Pons (tissue), 1 donor: ENCODE results near the gene ATP9B.
"Not testable (repeated sequence)": the region's sequence is repeated elsewhere in the genome, so short reads cannot be mapped to it uniquely, and the experiment has no call there.

Experiments used
- DNase-seq: peaks from one replicate; pipeline ENCODE4 v3.0.0-alpha.2; 2016; ENCODE audit warnings: low spot score

The ATP9B gene

DNA sequence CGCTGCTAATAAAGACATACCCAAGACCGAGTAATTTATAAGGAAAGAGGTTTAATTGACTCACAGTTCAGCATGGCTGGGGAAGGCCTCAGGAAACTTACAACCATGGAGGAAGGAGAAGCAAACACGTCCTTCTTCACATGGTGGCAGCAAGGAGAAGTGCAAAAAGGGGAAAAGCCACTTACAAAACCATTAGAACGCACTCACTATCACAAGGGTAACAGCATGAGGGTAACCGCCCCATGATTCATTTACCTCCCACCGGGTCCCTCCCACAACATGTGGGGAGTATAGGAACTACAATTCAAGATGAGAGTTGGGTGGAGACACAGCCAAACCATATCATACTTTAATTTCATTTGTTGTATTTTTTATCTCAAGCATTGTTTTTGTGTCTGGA lies 67.5 kb downstream of the ATP9B start:
- DNase-seq, result no peak

DNA sequence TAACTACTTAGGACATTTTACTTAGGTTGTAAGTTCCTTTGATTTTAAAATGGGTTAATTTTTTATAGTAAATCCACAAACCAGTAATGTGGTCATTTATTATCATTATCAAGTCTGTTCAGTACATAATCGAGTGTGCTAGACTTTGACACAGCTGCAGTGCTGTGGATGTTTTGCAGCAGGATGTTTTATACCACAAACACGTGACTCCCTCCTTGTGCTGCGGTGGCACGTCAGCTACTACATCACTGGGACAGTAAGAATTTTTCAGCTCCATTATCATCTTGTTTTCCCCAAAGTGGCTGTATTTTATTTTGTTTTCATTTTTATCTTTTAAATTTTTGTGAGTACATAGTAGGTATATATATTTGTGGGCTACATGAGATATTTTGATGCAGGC lies 70.0 kb downstream of the ATP9B start:
- DNase-seq, result no peak

DNA sequence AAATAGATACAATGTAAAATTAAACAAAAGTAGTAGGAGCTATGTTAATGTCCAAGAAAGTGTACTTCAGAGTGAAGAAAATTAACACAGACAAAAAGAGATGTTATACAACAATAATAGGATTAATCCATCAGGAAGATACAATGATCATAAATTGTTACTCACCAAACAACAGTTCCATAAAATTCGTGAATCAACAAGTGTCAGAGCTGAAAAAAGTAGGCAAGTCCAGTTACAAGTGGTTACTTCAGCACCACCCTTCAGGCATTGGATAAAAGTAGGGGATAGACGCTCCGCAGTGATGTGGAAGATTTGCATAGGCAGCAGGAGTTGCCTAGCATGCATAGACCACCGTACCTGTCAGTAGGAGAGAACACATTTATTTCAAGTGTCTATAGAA lies 77.8 kb downstream of the ATP9B start:
- DNase-seq, result no peak

DNA sequence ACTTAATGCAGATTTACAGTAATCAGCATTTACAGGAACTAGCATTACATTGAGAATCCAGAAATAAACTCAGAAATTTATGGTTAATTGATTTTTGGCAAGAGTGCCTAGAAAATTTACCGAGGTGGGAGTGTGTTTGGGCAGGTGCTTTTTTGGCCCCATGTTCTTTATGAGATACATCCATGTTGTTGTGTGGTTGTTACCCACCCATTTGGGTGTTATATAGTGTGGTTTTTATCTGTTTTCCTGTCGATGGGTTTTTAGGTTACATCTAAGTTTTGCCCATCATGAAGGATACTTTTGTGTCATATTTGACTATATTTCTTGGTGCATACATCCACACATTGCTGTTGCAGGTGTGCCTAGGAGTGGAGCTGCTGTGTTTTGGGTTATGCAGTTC lies 82.0 kb downstream of the ATP9B start:
- DNase-seq, result no peak

DNA sequence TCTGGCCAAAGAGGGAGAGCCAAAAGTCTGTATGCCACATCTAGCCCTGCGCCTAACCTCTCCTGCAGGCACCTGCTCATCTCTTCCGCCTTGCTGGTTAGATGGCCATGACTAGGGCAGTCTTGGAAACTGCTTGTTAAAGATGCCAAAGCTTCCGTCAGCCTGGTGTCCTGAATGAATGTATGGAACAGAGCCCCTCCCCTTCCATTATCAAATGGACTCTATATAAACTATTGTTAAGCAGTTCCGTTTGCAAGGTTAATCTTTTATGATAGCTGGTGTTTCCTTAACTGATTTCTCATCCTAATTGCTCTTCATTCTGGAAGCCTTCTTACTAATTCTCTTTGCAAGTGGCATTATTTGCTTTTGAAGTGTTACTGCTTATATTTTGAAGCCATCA lies 87.1 kb downstream of the ATP9B start:
- no peak for DNase-seq

DNA sequence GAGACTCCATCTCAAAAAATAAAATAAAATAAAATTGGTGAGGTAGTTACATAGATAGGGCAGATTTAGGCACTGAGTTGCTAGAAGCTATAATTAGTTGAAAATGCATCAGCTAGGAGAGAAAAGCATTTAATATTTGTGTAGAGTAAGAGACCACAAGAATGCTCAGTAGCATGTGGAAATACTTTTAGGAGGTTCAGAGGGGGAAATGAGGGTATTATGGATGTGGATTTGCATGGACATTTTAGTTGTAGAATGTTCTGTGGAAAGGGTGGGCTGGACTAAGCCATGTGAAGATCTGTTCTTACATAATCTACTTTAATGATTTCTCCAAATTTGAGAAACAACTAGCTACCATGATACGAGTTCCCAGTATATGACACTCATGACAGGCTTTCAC lies 95.5 kb downstream of the ATP9B start:
- no peak for DNase-seq

DNA sequence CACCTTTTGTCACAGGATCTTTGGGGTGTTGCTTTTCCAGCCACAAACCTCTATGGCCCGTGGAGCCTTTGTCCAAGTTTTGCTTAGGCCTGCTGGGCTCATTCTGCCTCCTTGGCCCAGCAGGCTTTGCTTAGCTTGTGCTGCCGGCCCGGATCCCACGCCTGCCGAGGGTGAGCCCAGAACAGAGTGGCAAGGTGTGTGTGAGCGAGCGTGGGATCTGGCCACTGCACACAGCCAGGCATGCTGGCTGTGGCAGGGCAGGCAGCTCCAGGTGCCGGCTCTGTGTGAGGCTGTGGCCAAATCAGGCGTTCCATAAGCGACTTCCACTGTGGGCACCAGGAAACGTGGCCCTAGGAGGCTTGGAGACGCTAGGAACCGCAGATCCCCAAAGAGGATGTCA lies 97.5 kb downstream of the ATP9B start:
- no peak for DNase-seq

DNA sequence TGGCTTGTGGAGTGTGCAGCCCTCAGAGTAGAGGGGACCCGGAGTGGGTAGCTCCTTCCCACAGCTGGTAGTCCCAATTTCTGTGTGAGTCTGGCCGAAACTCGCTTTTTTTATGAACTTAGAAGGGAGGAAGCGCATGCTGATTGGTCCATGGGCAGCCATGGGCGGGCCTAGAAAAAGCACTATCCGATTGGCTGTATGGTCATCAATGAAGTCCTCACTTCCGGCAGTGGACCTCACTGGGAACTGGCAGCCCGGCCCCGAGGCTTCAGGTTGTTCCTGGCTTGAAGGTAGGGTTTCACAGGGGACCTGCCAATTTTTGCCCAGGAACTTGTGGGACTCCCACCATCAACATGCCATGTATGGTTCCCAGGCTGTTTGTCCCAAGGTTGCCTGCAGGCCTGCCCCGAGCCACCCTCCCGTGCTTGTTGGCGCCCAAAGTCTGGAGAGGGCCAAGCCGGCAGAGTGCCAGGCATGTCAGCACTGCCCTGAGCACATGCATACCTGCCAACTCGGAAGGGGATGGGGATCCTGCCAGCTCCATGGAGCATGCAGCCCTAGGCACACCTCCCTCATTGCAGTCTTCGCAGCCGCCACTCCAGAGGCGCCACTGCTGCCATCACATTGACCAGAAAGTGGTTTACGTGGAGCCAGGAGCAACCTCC lies 98.5 kb downstream of the ATP9B start:
- DNase-seq, result no peak

DNA sequence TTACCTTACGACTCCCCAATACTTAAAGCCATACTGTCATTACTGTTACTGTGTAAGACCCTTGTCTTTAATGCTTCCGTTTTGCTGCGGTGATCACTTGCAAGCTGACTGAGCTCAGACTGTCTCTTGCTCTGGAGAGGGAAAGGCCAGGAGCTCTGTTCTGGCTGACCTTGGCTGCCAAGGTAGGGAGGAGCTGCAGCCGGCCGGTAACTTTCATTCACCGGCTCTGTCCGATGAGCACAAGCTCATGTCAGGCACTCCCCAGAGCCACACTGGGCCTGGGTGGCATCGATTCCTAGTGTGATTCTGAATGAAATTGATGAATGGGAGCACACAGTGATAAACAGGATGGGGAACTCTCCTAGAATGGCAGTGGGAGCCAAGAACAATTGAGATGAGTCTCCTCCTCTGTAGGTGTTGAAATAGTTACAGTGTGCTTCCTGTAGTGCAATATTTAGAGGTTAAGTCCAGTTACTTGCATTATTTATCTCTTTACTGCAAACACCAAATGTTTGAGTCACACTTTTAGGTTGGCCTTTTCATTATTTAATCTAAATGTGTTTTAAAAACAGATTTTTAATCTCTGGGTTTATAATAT lies 100.9 kb downstream of the ATP9B start:
- no peak for DNase-seq

DNA sequence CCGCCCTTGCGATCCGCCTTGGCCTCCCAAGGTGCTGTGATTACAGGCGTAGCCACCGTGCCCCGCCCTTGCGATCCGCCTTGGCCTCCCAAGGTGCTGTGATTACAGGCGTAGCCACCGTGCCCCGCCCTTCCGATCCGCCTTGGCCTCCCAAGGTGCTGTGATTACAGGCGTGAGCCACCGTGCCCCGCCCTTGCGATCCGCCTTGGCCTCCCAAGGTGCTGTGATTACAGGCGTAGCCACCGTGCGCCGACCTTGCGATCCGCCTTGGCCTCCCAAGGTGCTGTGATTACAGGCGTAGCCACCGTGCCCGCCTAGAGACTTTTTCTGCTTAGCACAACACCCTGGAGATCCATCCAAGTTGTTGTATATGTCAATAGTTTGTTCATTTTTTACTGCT lies 103.1 kb downstream of the ATP9B start:
- not testable (repeated sequence) for DNase-seq

DNA sequence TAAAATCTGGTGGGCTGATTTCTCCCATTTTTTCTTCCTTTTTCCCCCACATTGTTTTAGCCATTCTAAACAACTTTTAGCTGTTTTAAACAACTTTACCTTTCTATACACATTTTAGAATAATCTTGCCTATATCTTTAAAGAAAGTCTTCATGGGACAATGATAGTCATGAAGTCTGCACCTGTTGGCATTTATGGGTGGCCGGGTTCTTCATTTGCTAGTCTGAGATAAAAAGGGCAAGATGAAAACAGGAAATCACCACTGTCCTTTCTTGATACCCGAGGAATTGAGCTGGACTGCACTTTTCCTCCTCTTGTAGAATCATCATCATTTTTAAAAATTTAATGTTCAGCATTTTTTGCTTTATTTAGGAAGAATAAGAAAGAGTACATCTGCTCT lies 104.5 kb downstream of the ATP9B start:
- DNase-seq, result no peak

DNA sequence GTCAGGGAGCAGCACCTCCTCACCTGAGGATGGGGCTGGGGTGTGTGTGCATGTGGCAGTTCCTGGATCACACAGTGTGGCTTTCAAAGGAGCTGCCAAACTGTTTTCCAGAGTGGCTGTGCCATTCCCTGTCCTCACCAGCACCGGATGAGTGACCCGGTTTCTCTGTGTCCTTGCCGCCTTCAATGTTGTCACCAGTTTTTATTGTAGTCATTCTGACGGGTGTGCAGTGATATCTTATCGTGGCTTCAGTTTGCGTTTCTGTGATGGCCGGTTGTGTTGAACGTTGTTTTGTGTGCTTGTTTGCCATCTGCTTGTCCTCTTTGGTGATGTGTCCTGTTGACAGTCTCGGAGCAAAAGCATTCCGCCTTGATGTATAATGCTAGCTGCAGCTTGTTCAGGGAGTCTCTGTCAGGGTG lies 108.9 kb downstream of the ATP9B start:
- no peak for DNase-seq

DNA sequence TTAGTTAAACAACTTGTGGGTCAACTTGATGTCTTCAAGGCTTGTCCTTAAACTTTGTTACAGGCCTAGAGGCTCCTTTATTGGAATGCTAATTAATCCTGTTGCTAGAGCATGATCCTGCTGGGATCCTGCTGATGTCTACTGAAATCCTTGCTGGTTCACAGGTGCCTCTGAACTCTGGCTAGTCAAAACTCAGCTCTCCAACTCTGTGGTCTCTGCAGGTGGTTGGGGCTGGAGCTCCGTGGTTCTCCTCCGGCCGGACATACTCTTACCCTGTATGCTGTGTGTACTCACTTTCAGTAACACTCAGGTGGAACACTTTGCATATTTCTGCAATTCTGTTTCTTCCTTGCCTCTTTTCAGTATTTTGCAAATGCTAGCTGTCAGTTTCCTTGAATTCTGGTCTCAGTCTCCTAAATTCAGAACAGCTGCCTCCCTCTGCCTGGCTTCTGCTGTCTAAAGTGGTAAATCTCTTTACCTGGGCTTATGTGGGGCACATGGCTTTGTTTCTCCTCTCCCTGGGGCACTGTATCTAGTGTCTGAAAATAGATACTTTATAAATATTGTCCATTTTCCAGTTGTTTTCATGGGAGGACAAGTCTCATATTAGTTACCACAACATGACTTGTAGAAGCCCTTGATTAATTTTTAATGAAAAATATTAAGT lies 113.0 kb downstream of the ATP9B start:
- no peak for DNase-seq

DNA sequence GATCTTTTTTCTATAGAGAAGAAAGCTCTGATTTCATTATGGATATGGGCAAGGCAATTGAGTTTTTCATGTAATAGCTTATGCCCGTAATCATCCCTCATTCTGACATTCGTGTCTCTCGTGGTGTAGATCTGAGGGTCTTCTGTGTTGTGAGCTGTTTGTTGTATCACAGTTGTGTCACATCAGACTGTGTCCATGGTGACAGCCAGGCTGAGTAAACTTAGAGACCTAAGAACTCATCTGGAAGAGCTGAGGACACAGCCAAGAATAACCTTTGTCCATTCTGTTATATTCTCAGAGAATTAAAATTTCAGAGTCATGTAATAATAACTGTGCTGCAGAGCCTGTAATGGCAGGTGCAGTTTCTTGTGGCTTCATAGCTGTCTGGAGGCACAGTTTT lies 116.5 kb downstream of the ATP9B start:
- no peak for DNase-seq

DNA sequence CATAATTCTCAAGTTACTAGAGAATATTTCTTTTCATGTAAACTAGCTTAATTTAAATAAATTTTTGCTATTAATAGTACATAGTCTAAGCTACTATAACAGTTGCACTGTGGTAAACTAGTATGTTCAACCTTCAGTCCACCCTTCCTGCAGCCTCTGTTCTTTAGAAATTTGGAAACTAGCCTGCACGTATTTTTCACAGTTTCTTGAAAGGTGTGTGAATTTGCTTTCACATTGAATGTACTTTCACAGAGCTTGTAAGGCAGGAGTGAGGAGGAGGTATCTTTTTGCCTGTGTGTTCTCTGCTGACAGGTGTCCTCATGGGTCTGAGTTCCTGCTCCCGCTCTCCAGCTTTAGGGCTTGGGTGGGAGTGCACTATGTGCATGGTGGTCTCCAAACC lies 117.5 kb downstream of the ATP9B start:
- DNase-seq, result no peak

DNA sequence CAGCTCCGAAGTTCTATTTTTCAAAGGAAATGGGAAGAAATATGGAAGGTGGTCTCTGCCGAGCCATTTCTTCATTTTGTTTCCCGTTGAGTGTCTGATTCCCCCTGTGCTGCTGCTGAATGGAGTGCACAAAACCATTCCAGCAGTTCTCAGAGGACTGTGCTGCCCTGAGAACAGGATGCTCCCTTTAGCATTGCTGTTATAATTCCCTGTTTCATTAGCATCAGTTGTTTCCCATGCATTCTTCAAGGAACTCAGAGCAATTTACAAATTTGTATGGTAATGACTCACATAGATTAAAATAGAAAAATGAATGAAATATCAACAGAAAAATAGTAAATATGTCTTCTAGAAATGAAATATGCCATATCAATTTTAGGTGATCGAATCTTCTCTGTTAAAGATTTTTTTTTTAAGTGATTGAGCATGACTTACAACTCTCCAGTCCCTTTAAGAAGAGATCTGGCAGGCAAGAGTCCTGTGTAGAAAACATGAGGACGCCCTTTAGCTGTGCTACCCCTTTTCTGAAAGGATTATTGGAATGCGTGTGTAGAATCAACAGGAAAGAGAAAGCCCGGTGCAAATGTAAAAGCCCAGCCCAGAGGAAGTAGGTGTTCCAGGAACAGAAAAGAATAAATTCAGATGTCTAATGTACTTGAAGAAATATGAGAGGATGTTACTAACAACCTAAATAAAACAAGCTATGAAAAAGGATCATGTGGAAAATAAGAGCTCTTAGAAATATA lies 118.5 kb downstream of the ATP9B start:
- DNase-seq, result no peak

DNA sequence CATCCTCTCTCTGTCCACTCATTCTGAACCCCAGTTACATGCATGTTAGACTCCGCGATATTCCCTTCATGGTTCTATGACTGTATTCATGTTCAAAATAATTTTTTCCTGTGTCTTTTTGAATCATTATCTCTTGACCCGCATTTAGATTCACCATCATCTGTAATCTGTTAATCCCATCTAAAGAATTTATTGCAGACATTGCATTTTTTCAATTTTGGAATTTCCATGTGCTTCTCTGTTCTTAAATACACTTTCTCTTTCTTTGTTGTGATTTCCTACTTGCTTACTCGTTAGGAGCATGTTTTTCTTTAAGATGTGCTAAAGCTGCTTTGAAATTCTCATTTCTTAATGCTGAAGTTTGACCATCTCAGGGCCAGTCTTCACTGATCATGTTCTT lies 122.2 kb downstream of the ATP9B start:
- no peak for DNase-seq

DNA sequence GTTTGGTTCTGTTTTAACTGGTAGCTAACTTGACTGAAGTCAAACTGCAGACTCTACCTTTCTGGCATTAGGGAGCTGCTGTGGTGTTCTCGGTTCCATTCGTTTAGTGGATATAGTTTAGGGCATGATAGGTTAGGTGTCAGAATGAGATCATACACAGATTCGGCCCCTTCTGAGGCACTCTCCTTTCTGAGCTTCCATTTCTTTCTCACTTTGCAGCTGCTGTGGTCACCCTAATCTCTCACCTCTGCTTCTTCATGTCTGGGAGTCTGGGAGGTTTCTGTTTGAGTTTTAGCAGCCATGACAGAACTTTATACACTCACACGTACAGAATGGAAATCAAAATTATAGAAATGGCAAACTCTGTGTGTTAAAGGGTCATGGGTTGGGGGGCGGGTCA lies 122.8 kb downstream of the ATP9B start:
- DNase-seq, result no peak

DNA sequence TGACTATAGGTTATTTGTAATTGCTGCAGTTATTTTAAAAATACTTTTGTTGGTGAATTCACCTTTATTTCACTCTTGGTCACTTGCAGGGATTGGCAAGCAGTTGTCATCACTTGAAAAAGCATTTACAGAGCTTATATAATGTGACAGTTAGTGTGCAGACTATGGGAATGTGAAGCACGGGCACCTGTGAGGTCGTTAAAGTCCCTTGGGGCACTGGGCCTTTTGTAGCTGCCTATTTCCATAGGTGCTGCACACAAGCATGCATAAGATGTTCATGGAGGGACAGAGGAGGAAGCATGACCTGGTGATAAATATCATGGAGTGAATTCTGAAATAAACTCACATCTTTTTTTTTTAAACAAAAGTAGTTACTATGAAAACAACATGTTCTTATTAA lies 124.6 kb downstream of the ATP9B start:
- no peak for DNase-seq

DNA sequence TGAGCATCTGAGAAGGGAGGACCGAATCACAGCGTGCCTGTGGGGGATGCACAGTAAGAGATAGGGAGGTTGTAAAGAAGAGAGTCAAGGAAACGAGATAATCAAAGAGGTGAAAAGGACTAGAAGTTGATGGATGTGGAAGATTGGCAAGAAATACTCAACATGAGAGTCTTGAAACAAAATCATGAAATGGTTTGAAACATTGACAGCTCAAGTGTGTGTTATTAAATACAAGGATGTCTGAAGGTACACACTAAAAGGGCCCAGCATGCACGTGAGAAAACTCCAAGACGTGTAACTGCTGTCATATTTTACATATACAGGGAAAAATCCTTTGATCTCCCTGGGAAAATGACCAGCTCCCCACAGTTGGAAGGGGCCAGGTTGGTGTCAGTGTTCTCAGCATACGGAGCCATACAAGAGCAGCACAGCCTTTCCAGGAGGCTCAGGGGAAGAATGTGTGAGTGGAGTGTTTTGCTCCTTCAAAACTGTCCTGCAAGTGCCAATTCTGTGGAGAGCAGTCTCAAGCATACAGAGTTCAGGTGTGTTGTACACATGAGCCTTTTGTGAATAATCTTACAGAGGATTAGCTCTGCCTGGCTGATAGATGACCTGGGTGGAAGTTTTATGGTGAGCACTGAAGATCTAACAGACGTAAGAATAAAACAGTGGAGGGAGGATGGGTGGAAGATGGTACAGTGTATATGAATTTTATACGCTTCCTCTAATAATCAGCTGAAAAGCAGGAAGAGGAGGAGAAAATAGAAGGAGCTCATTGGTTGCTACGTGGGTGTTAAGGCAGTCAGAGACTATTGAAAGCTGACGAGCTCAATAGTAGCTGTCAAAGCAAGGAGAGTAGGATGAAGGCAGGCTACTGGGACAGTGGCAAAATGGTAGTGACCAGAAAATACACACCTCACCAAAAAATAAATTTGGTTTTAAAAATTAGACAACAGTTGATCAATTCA lies 126.8 kb downstream of the ATP9B start:
- no peak for DNase-seq

DNA sequence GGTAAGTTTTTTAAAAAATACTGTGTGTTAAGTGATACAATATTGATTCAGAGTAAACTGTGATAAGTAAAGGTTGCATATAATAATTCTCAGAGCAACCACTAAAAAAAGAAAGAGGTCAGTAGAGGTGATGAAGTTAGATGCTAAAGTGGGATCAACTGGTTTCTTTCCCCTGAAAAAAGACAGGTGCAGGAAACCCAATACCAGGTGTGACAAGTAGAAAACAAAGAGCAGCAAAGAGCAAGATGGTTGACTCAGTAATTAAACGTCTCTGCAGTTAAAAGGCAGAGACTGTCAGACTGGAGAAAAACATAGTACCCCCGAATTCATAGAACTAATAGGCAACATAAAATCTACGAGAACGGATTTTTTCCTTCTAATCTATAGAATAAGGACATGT lies 128.3 kb downstream of the ATP9B start:
- no peak for DNase-seq
